K562 (cell line): ENCODE data around the gene NDUFB10. TPM values are rescaled to one million over a fixed set of nuclear protein-coding genes. Genes with fewer than 3 reads are reported as not detected.

Experiments
- ATAC-seq: fragments of 200-7000 bp; cut with Tn5 transposase; 3 replicates; pipeline ENCODE4 v1.9.1; 2020; ENCODE audit warnings: moderate library complexity
- BruUV-seq: library from RNA; stranded (reverse); fragments of 400-500 nt; replicated peaks from 2 replicates; lab custom pipeline; 2021; lab: Mats Ljungman, UMichigan
- CTCF ChIA-PET: fragments of 300-600 bp; formaldehyde crosslinking; extraction: SDS; loops from one replicate; lab custom pipeline; 2021; ENCODE audit warnings: low intra/inter-chr PET ratio; lab: Yijun Ruan, JAX
- POLR2A ChIA-PET: fragments of 300-600, 350-650 bp; sonication (Branson Sonifier 250); formaldehyde crosslinking; extraction: SDS; loops from one replicate; lab custom pipeline; 2021; ENCODE audit warnings: antibody characterized with exemption, inconsistent platforms; lab: Yijun Ruan, JAX
- DNase-seq, 4 experiments: peaks; one replicate each; pipeline versions ENCODE4 v3.0.0 to v3.0.0-alpha.2; 2011 to 2018; ENCODE audit warnings: low spot score in 3 of 4, mixed read lengths in 3 of 4; ENCODE audit errors: extremely low read depth in 1 of 4
- FAIRE-seq: peaks from 2 replicates; lab custom pipeline; 2011; peaks lifted over from hg19 to GRCh38; lab: Jason Lieb, UNC
- H2AFZ ChIP-seq: 2 replicates; pipeline ENCODE4 v1.6.0; 2011; ENCODE audit warnings: low read depth, low read length, control low read depth, inconsistent platforms
- H3K27ac ChIP-seq: fragments of 200-600 bp; 3 replicates; pipeline ENCODE4 v1.8.0; 2011; ENCODE audit warnings: low read depth, mild to moderate bottlenecking, control low read depth, inconsistent platforms, low read length, moderate library complexity, mixed read lengths; ENCODE audit errors: extremely low read depth
- H3K27me3 ChIP-seq, 2 experiments: fragments of 300-600 bp in 1 of 2; 2 replicates in 1 of 2; 3 replicates in 1 of 2; pipeline versions ENCODE4 v1.6.0 to v1.8.0; 2011; ENCODE audit warnings: inconsistent platforms in 2 of 2, low read length in 2 of 2, mild to moderate bottlenecking in 1 of 2, mixed read lengths in 1 of 2, moderate library complexity in 1 of 2; ENCODE audit not compliant: control insufficient read depth in 2 of 2, insufficient read depth in 2 of 2
- H3K36me3 ChIP-seq: fragments of 300-600 bp; 3 replicates; pipeline ENCODE4 v1.8.0; 2011; ENCODE audit warnings: mild to moderate bottlenecking, low read length, inconsistent platforms; ENCODE audit not compliant: control insufficient read depth, insufficient read depth
- H3K4me1 ChIP-seq, 2 experiments: fragments of 200-600 bp in 1 of 2; replicated peaks in 1 of 2; 2 replicates in 1 of 2; 3 replicates in 1 of 2; pipeline versions ENCODE4 v1.5.1 to v1.8.0; 2011; ENCODE audit warnings: inconsistent platforms in 2 of 2, low read length in 2 of 2, mild to moderate bottlenecking in 1 of 2, mixed read lengths in 1 of 2, moderate library complexity in 1 of 2; ENCODE audit not compliant: control insufficient read depth in 2 of 2, insufficient read depth in 2 of 2
- H3K4me2 ChIP-seq: 2 replicates; pipeline ENCODE4 v1.6.1; 2011; ENCODE audit warnings: low read length, control low read depth, inconsistent platforms, mixed read lengths; ENCODE audit not compliant: insufficient read depth
- H3K4me3 ChIP-seq: fragments of 200-600 bp; sonication (generic), shearing (Covaris generic); 2 replicates; pipeline ENCODE4 v1.5.1; 2016; ENCODE audit warnings: control low read depth, inconsistent platforms
- H3K79me2 ChIP-seq: fragments of 200-600 bp; 3 replicates; pipeline ENCODE4 v1.8.0; 2011; ENCODE audit warnings: low read length, inconsistent platforms; ENCODE audit not compliant: control insufficient read depth, insufficient read depth
- H3K9ac ChIP-seq, 2 experiments: 2 replicates each; pipeline versions ENCODE4 v1.6.0 to v1.6.1; 2011; ENCODE audit warnings: low read depth in 2 of 2, low read length in 2 of 2, control low read depth in 1 of 2, inconsistent platforms in 1 of 2, mild to moderate bottlenecking in 1 of 2, mixed read lengths in 1 of 2; ENCODE audit not compliant: insufficient read depth in 1 of 2
- H3K9me1 ChIP-seq: one replicate; pipeline ENCODE4 v1.6.0; 2011; ENCODE audit warnings: inconsistent platforms, mild to moderate bottlenecking, low read length, moderate library complexity; ENCODE audit not compliant: control insufficient read depth, insufficient read depth
- H3K9me3 ChIP-seq: replicated peaks from 2 replicates; pipeline ENCODE4 v1.5.1; 2011; ENCODE audit warnings: low read depth, low read length, inconsistent platforms; ENCODE audit not compliant: control insufficient read depth, insufficient read depth
- H4K20me1 ChIP-seq: replicated peaks from 2 replicates; pipeline ENCODE4 v1.6.1; 2011; ENCODE audit warnings: low read length, inconsistent platforms, mixed read lengths; ENCODE audit not compliant: control insufficient read depth, insufficient read depth
- C11orf30 ChIP-seq: fragments of 450-650 bp; IDR thresholded peaks from 2 replicates; pipeline ENCODE4 v1.6.1; 2016; ENCODE audit warnings: low read depth, mild to moderate bottlenecking
- DEAF1 ChIP-seq: fragments of 450-650 bp; formaldehyde crosslinking; IDR thresholded peaks from 2 replicates; pipeline ENCODE4 v1.4.0; 2020; ENCODE audit warnings: mild to moderate bottlenecking, moderate library complexity
- GATAD2B ChIP-seq: fragments of 450-650 bp; IDR thresholded peaks from 2 replicates; pipeline ENCODE4 v1.6.1; 2017; ENCODE audit warnings: mild to moderate bottlenecking, borderline replicate concordance
- GTF2E2 ChIP-seq: fragments of 200-800 bp; sonication (Bioruptor generic); IDR thresholded peaks from 2 replicates; pipeline ENCODE4 v1.6.1; 2016; ENCODE audit warnings: missing genetic modification characterization, missing compliant biosample characterization
- LCOR ChIP-seq: sonication (generic); formaldehyde crosslinking; IDR thresholded peaks from 2 replicates; pipeline ENCODE4 v1.8.0; 2022; ENCODE audit warnings: mild to moderate bottlenecking, missing genetic modification reagents
- MAZ ChIP-seq, 2 experiments: fragments of 450-650 bp in 1 of 2; sonication (generic) in 1 of 2; formaldehyde crosslinking; IDR thresholded peaks in 1 of 2; conservative IDR thresholded peaks in 1 of 2; 2 replicates each; pipeline versions ENCODE4 v1.4.0 to v1.5.0; 2020; ENCODE audit warnings: mild to moderate bottlenecking in 1 of 2, missing genetic modification reagents in 1 of 2
- NR4A1 ChIP-seq, 2 experiments: fragments of 250-450 bp in 1 of 2; fragments of 450-650 bp in 1 of 2; sonication (Bioruptor Pico) in 1 of 2; IDR thresholded peaks; 2 replicates each; pipeline versions ENCODE4 v1.4.0 to v1.6.1; 2016 to 2020; ENCODE audit warnings: mild to moderate bottlenecking in 2 of 2, missing compliant biosample characterization in 1 of 2, missing genetic modification characterization in 1 of 2, moderate library complexity in 1 of 2
- PURB ChIP-seq: sonication (generic); formaldehyde crosslinking; IDR thresholded peaks from 2 replicates; pipeline ENCODE4 v1.9.0; 2021; ENCODE audit warnings: low read depth, mild to moderate bottlenecking, missing genetic modification reagents
- RBFOX2 ChIP-seq: fragments of 200-400 bp; formaldehyde crosslinking; IDR thresholded peaks from 2 replicates; pipeline ENCODE4 v1.6.1; 2017; ENCODE audit warnings: low read depth, mild to moderate bottlenecking, low read length, moderate library complexity
- SAFB2 ChIP-seq: fragments of 200-400 bp; formaldehyde crosslinking; IDR thresholded peaks from 2 replicates; pipeline ENCODE4 v1.6.1; 2018; ENCODE audit warnings: borderline replicate concordance, low read length, low read depth, moderate library complexity; ENCODE audit not compliant: severe bottlenecking
- ZMIZ1 ChIP-seq, 2 experiments: fragments of 150-350 bp in 1 of 2; IDR thresholded peaks; 2 replicates each; pipeline ENCODE4 v1.6.1; 2012 to 2016; ENCODE audit warnings: low read depth in 2 of 2, low read length in 2 of 2, mild to moderate bottlenecking in 1 of 2, moderate library complexity in 1 of 2
- ZNF696 ChIP-seq: fragments of 250-450 bp; sonication (Bioruptor Pico); conservative IDR thresholded peaks from 2 replicates; pipeline ENCODE4 v1.4.0; 2020; ENCODE audit warnings: mild to moderate bottlenecking, moderate library complexity
- ZNF830 ChIP-seq: fragments of 250-450 bp; sonication (Bioruptor Pico); IDR thresholded peaks from 2 replicates; pipeline ENCODE4 v1.5.0; 2021; ENCODE audit warnings: mild to moderate bottlenecking
- WGBS: fragments of 100-300 bp; shearing (Covaris generic); methylation state at CpG from one replicate; pipeline ENCODE4 v1.1.6; 2016; ENCODE audit warnings: low coverage, mixed read lengths; ENCODE audit not compliant: insufficient coverage; ENCODE audit errors: missing lambda C conversion rate; 5-methylcytosine and 5-hydroxymethylcytosine counted together
- in situ Hi-C: fragments of 300-500 bp; cut with MboI; formaldehyde crosslinking; loops from 4 replicates; pipeline ENCODE4 v1.15.0; 2018; ENCODE audit warnings: inconsistent platforms, mixed read lengths
- intact Hi-C: fragments of 100-400 bp; cut with micrococcal nuclease; formaldehyde crosslinking; loops from 2 replicates; pipeline ENCODE4 v1.14.2; 2022
- polyA plus RNA-seq, 8 experiments: library from polyadenylated mRNA; depleted of rRNA in 4 of 8; stranded (reverse) in 5 of 8; unstranded in 3 of 8; fragments of >200 nt; fragmentation: Nextera tagmentation in 2 of 8; fragmentation: Illumina TruSeq in 1 of 8; extraction: Ambion mirVana in 2 of 8; extraction: Trizol in 1 of 8; gene quantifications; 2 replicates each; pipeline versions ENCODE4 v1.2.1 to v1.2.3, GENCODE V29; 2011 to 2014; ENCODE audit warnings: inconsistent platforms in 1 of 8, missing spikeins in 1 of 8
- total RNA-seq, 7 experiments: library from RNA; depleted of rRNA in 6 of 7; stranded (reverse); fragments of >200 nt in 6 of 7; fragmentation: Illumina TruSeq in 2 of 7; extraction: Trizol in 2 of 7; gene quantifications; 2 replicates each; pipeline versions ENCODE4 v1.2.1 to v1.2.3, GENCODE V29; 2011 to 2021; ENCODE audit warnings: low replicate concordance in 1 of 7

Gene NDUFB10
- total and polyA plus RNA-seq, 9 of the 15 experiments (the other 6 are each of a cell fraction or from before 2014, with no cell fraction given), result 69.3 to 527 (median 161) TPM

GRCh38 chr16:1929578-1930337 is 29.6 kb upstream of the NDUFB10 start:
- POLR2A ChIA-PET, result interaction anchor here (0.9 to 1.4 kb wide), 2 partner anchors 64 to 147 kb away, joined by 4 to 5 read pairs; partner anchors contain the start of genes NUBP2 and SPSB3
- TF ChIP-seq ZNF830 (CRISPR knock-in tag), result no peak
- TF ChIP-seq SAFB2, result no peak
- no peak for TF ChIP-seq PURB (CRISPR knock-in tag)
- TF ChIP-seq GATAD2B, result no peak; the same call in 1 of the 2 replicates
- TF ChIP-seq C11orf30, result no peak
- TF ChIP-seq RBFOX2, result peak; percentile 71
- no peak for TF ChIP-seq ZMIZ1 (IDR thresholded peaks at IDR 0.05; ENCODE audit: low read depth in 2 of 2, low read length in 2 of 2)
- no peak for TF ChIP-seq GTF2E2 (tag)
- TF ChIP-seq ZNF696 (CRISPR knock-in tag), result no peak
- TF ChIP-seq MAZ (CRISPR knock-in tag; conservative IDR thresholded peaks at IDR 0.05 in 1 of 2, IDR thresholded peaks at IDR 0.05 in 1 of 2), result peak; percentile 59 to 79; a peak in 3 of 4 replicates
- TF ChIP-seq NR4A1 (CRISPR knock-in tag; IDR thresholded peaks at IDR 0.05), result no peak
- peak; percentile 71; the same call in 1 of the 2 replicates for TF ChIP-seq NR4A1 (tag; IDR thresholded peaks at IDR 0.05)
- peak; percentile 88 for TF ChIP-seq DEAF1 (CRISPR knock-in tag)
- TF ChIP-seq LCOR (CRISPR knock-in tag), result no peak

More at GRCh38 chr16:1929578-1930337, 29.6 kb upstream of the NDUFB10 start:
- no peaks in the 10 kb centered on the region for H3K9me3 ChIP-seq
- no peaks in the 10 kb centered on the region for H3K27me3 ChIP-seq
- in situ Hi-C loops, result loop anchor here (5.0 kb wide), 1 partner anchor 147 kb away; the partner anchor contains the start of genes NUBP2 and SPSB3
- H3K27ac ChIP-seq, result peak overlapping the region; percentile 66
- DNase-seq, result peak; percentile 92 to 99 (median 96)
- H3K4me3 ChIP-seq, result peak overlapping the region; percentile 44
- H4K20me1 ChIP-seq, result no peaks in the 10 kb centered on the region
- peak overlapping the region; percentile 95 for H2AFZ ChIP-seq
- H3K36me3 ChIP-seq, result no peaks in the 10 kb centered on the region
- no peaks in the 10 kb centered on the region for H3K9me1 ChIP-seq
- peak overlapping the region; percentile 61 to 93; a peak in 3 of 4 replicates for H3K9ac ChIP-seq
- ATAC-seq, result peak; percentile 96
- peak; percentile 73 for FAIRE-seq
- 13% methylated on average over 51 of the region's 70 CpGs for WGBS
- H3K4me1 ChIP-seq, result peaks cover 4 to 39% of the 10 kb centered on the region in 2 experiments; a peak in 3 of 5 replicates
- no TSS peak for BruUV-seq
- CTCF ChIA-PET, result interaction anchor here (0.6 to 3.4 kb wide), 7 partner anchors 58 to 683 kb away, joined by 3 to 51 read pairs (median 8); partner anchors contain the start of genes EME2, MEIOB and MRPS34
- intact Hi-C loops, result loop anchor here (2.0 kb wide), 1 partner anchor 65 kb away; no protein-coding TSS in a partner anchor
- peak overlapping the region; percentile 59 for H3K4me2 ChIP-seq
- no peaks in the 10 kb centered on the region for H3K79me2 ChIP-seq
